Esophagus (tissue), 2 donors: Measurements from ENCODE around the gene PTGES2. TPM values are rescaled to one million over a fixed set of nuclear protein-coding genes. Genes with fewer than 3 reads are reported as not detected.

ENCODE experiments used
- H3K27ac ChIP-seq, 2 donors: one replicate each; pipeline ENCODE4 v1.5.1; 2013; ENCODE audit warnings: low read depth in 2 of 2, mild to moderate bottlenecking in 2 of 2, inconsistent platforms in 1 of 2, low read length in 1 of 2, moderate library complexity in 1 of 2
- H3K27me3 ChIP-seq, 2 donors: one replicate each; pipeline ENCODE4 v1.6.1; 2013; ENCODE audit warnings: low read length in 2 of 2, control low read depth in 1 of 2, mild to moderate bottlenecking in 1 of 2; ENCODE audit not compliant: insufficient read depth in 2 of 2, control insufficient read depth in 1 of 2
- H3K36me3 ChIP-seq, 2 donors: one replicate each; pipeline ENCODE4 v1.6.1; 2013; ENCODE audit warnings: low read length in 1 of 2; ENCODE audit not compliant: control insufficient read depth in 2 of 2, insufficient read depth in 2 of 2
- H3K4me1 ChIP-seq, 2 donors: one replicate each; pipeline ENCODE4 v1.6.1; 2013; ENCODE audit warnings: low read length in 1 of 2; ENCODE audit not compliant: control insufficient read depth in 2 of 2, insufficient read depth in 2 of 2
- H3K4me3 ChIP-seq, 2 donors: one replicate each; pipeline ENCODE4 v1.5.1; 2013; ENCODE audit warnings: low read length in 2 of 2, mild to moderate bottlenecking in 2 of 2, low read depth in 1 of 2, moderate library complexity in 1 of 2
- H3K9me3 ChIP-seq, 2 donors: one replicate each; pipeline ENCODE4 v1.6.1; 2013; ENCODE audit warnings: mild to moderate bottlenecking in 2 of 2, low read depth in 1 of 2, low read length in 1 of 2, moderate library complexity in 1 of 2; ENCODE audit not compliant: control insufficient read depth in 2 of 2, insufficient read depth in 1 of 2
- WGBS, 2 donors: extraction: QIAGEN DNeasy Blood & Tissue Kit; methylation state at CpG; one replicate each; pipeline ENCODE4 v1.1.7; 2013; 5-methylcytosine and 5-hydroxymethylcytosine counted together
- polyA plus RNA-seq, 2 donors: library from polyadenylated mRNA; stranded (reverse); fragments of 200-250 nt; gene quantifications; one replicate each; pipeline ENCODE4 v1.2.3, GENCODE V29; 2013
- donor health status: healthy with polysubstance abuse.
- donor health status: Bipolar disorder and iron deficiency.

PTGES2 gene
- polyA plus RNA-seq, 2 donors, result 59.0 to 59.4 TPM

DNA sequence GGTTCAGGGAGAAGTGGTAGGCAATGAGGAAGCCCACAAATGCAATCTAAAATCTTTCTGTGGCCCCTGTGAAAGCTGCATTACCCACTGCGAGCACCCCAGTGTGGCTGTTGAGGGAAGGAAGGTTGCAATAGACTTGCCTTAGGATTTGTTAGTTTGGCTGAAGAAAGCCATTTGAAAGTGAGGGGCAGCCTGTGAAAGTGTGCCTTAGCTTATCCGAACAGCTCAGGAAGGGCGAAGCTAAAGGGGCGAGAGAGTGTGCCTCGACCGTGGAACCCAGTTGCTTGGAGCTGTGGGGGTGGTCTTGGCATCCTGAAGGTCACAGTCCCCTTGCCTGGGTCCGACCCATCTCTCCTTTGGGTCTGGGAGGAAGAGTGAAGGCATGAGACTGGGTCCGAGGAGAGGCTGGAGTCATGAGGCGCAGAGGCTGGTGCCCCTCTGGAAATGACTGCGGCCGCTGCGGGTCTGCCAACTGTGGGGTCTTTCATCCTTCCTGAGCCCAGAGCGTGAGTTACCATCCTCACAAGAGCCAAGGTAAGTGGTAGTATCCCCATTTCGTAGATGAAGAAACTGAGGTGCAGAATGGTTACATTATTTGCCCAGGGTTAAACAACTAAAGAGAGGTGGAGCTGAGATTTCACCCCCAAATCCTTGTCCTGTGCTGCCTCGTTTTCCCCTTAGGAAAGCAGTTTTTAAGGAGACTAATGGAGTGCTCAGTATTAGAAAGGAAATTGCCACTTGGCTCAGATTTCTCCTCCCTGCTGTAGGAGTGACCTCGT lies 35.1 kb downstream of the PTGES2 start:
- no peaks in the 10 kb centered on the region for H3K27me3 ChIP-seq
- no peak overlapping the region for H3K4me3 ChIP-seq
- H3K4me1 ChIP-seq, result peaks cover 8 to 14% of the 10 kb centered on the region in 2 donors
- no peaks in the 10 kb centered on the region for H3K9me3 ChIP-seq
- H3K36me3 ChIP-seq, result no peaks in the 10 kb centered on the region
- WGBS, 2 donors, result 82 to 83% methylated on average over 16 of the region's 16 CpGs
- H3K27ac ChIP-seq, result peak overlapping the region in 1 of 2 donors; percentile 14

DNA sequence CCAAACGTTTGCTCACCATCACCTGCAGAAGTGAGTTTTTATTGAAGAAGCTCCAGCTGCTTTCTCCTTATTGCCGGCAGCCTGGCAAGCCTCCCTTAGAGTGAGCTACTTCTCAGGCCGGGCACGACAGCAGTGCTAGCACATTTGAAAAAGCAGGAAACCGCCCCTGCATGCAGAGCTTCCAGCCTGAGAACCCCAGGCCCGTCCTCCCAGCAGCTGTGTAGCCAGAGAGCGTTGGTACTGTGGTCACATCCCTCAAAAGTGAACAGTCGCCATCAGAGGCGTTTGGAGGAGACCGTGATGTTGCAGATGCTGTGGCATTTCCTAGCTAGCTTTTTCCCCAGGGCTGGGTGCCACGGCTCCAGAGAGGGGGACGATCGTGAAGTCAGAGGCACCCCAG lies 36.0 kb downstream of the PTGES2 start:
- Histone ChIP-seq H3K4me1 (peaks cover 8 to 14% of the 10 kb centered on the region in 2 donors), H3K27me3 (no peaks in the 10 kb centered on the region), H3K9me3 (no peaks in the 10 kb centered on the region), H3K36me3 (no peaks in the 10 kb centered on the region), H3K27ac (peak overlapping the region in 1 of 2 donors; percentile 70), H3K4me3 (no peak overlapping the region)
- WGBS, 2 donors, result 33 to 45% methylated on average over 13 of the region's 13 CpGs

DNA sequence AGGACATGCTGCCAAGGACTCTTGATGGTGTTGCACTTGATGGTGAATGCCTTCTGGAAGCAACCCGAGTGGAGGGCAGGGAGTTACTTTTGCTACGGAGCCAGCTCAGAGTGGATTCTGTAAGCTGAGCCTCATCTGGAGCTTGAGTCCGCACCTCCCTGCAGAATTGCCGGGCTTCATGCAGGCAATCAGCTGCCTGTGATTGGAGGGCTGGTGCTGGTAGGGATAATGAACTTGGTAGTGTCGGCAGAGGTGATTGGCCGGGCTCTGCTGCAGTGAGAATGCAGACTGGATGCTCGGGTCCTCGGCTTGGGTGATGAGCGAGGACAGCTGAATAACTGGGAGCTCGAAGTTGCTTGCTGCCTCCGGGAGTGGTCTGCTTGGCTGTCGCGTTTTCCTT lies 36.4 kb downstream of the PTGES2 start:
- Histone ChIP-seq H3K27me3 (no peaks in the 10 kb centered on the region), H3K27ac (peak overlapping the region in 1 of 2 donors; percentile 44), H3K4me1 (peaks cover 8 to 14% of the 10 kb centered on the region in 2 donors), H3K4me3 (no peak overlapping the region), H3K36me3 (no peaks in the 10 kb centered on the region), H3K9me3 (no peaks in the 10 kb centered on the region)
- WGBS, 2 donors, result 28 to 50% methylated on average over 13 of the region's 13 CpGs

DNA sequence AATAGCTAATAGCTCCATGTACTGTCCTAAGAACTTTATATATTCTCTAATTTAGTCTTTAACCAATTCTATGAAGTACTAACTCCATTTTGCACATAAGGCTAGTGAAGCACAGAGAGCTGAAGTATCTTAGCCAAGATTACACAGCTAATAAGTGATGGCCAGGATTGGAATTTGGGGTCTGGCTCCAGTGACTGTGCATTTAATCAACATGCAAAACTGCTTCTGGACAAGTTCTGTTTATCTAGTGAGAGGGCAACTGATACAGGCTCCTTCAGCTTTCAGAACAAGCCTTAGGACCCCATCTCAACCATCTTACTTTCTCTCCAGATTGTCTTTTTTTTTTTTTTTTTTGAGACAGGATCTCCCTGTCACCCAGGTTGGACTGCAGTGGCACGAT lies 38.2 kb downstream of the PTGES2 start:
- WGBS, 2 donors, result 76 to 100% methylated on average over 1 of the region's 1 CpG
- peaks cover 4 to 7% of the 10 kb centered on the region in 2 donors for H3K4me1 ChIP-seq
- no peak overlapping the region for H3K27ac ChIP-seq
- H3K27me3 ChIP-seq, result no peaks in the 10 kb centered on the region
- no peaks in the 10 kb centered on the region for H3K36me3 ChIP-seq
- H3K9me3 ChIP-seq, result no peaks in the 10 kb centered on the region
- H3K4me3 ChIP-seq, result no peak overlapping the region

DNA sequence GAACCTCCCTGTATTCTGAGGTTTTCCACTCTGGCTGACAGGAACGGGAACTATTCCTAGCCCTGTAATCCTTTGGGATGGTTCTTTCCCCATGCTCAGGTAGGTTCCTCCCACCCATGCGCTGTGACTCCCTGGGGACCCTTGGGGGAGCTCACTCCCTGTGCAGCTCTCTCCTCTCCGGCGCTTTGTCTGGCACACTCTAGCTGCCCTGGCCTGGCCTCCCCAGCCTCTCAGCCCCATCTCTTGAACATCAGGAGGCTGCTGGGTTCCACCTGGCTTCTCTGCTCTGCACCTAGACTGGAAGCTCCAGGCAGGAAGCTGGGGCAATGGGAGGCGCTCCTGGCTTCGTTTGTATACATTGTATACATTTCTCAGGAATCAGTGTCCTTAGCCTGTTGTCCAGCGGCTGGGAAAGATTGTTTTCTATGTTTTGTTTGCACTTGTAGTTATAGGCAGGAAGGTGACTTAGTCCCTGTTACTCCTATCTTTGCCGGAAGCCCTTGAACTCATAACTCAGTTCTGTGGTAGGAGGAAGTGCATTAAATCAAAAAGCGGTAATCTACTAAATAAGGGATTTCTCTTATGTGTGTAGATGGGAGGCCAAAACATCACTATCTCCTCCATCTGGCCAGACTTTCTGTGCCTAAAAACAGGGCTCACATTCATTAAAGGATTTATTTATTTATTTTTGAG lies 39.1 kb downstream of the PTGES2 start:
- no peak overlapping the region for H3K4me3 ChIP-seq
- no peaks in the 10 kb centered on the region for H3K9me3 ChIP-seq
- 75 to 76% methylated on average over 9 of the region's 9 CpGs for WGBS, 2 donors
- no peaks in the 10 kb centered on the region for H3K27me3 ChIP-seq
- H3K27ac ChIP-seq, result no peak overlapping the region
- H3K4me1 ChIP-seq, result peaks cover 4 to 5% of the 10 kb centered on the region in 2 donors
- no peaks in the 10 kb centered on the region for H3K36me3 ChIP-seq

DNA sequence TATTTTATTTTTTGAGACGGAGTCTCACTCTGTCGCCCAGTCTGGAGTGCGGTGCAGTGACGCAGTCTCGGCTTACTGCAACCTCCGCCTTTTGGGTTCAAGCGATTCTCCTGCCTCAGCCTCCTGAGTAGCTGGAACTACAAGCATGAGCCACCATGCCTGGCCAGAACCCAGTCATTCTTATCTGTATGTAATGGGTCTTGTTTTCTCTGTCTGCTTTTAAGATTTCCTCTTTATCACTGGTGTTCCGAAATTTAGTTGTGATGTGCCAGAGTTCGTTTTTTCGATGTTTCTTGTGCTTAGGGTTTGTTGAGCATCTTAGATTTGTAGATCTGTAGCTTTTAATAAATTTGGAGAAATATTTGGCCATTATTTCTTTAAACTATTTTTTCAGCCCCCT lies 40.3 kb downstream of the PTGES2 start:
- no peaks in the 10 kb centered on the region for H3K36me3 ChIP-seq
- H3K27me3 ChIP-seq, result no peaks in the 10 kb centered on the region
- no peak overlapping the region for H3K4me3 ChIP-seq
- H3K27ac ChIP-seq, result no peak overlapping the region
- peaks cover under 1 to 4% of the 10 kb centered on the region in 2 donors for H3K4me1 ChIP-seq
- H3K9me3 ChIP-seq, result no peaks in the 10 kb centered on the region
- WGBS, 2 donors, result 78 to 85% methylated on average over 10 of the region's 10 CpGs

DNA sequence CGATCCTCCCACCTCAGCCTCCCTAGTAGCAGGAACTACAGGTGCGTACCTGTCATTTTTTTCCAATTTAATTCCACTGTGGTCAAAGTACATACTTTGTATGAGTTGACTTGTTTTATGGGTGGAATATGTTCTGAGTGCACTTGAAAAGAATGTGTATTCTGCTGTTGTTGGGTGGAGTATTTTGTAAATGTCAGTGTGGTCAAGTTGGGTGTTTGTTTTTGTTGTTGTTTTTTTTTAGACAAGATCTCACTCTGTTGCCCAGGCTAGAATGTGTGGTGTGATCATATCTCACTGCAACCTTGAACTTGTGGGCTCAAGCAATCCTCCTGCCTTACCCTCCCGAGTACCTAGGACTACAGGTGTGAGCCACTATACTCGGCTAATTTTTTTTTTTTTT lies 41.6 kb downstream of the PTGES2 start:
- peaks cover 0 to 1% of the 10 kb centered on the region in 2 donors for H3K4me1 ChIP-seq

DNA sequence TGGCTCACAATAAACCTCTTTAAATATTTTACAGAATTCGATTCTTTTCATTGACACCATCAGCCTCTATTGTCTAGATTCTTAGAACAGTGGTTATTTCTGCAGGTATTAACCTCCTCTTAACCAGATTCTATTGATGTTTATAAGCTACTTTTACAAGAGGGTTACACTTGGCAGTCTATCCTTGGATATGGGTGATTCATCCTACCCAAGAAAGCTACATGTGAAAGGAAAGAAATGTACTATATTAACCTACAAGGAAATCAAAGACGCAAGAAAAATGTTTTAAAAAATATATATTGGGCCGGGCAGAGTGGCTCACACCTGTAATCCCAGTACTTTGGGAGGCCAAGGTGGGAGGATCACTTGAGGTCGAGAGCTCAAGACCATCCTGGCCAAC lies 42.8 kb downstream of the PTGES2 start:
- Histone ChIP-seq H3K9me3 (no peaks in the 10 kb centered on the region), H3K4me3 (no peak overlapping the region), H3K27me3 (no peaks in the 10 kb centered on the region), H3K27ac (no peak overlapping the region), H3K4me1 (no peaks in the 10 kb centered on the region), H3K36me3 (no peaks in the 10 kb centered on the region)
- 83 to 90% methylated on average over 4 of the region's 4 CpGs for WGBS, 2 donors

More for the DNA sequence above, 41.6 kb downstream of the PTGES2 start:
- Histone ChIP-seq H3K27me3 (no peaks in the 10 kb centered on the region), H3K4me3 (no peak overlapping the region), H3K9me3 (no peaks in the 10 kb centered on the region), H3K27ac (no peak overlapping the region), H3K36me3 (no peaks in the 10 kb centered on the region)
- 89% methylated on average over 4 of the region's 4 CpGs for WGBS, 2 donors

DNA sequence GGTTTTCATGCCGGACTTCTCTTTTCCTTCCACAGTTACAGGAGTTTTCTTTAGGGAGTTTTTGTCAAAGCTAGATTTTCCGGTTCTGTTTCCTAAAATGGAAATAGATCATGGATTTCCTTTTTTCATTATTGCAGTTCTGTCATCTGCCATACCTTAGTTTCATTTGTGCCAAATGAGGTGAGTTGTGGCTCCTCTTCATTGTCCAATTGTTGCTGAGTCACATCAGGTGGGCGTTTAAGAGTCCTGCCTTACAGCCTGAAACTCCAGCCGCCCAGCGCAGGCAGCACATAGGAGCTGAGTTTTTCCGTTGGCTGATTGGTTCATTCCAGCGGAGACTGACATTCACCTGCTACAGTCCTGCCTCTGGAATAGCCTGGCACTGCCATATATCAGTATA lies 45.4 kb downstream of the PTGES2 start:
- 34 to 51% methylated on average over 7 of the region's 7 CpGs for WGBS, 2 donors
- peaks cover 0 to 3% of the 10 kb centered on the region in 2 donors for H3K4me1 ChIP-seq
- peak overlapping the region; percentile 71 to 84 for H3K27ac ChIP-seq

More for the DNA sequence above, 45.4 kb downstream of the PTGES2 start:
- H3K27me3 ChIP-seq, result no peaks in the 10 kb centered on the region
- peaks cover 0 to 3% of the 10 kb centered on the region in 2 donors for H3K36me3 ChIP-seq
- H3K4me3 ChIP-seq, result no peak overlapping the region
- no peaks in the 10 kb centered on the region for H3K9me3 ChIP-seq
